ENCODE data around the gene NEUROG1. TPM values are rescaled to one million over a fixed set of nuclear protein-coding genes. Genes with fewer than 3 reads are reported as not detected.

The NEUROG1 gene
- 7.3 and 7.8 TPM in 2 replicates for total RNA-seq
- long read RNA-seq = 0 reads

DNA sequence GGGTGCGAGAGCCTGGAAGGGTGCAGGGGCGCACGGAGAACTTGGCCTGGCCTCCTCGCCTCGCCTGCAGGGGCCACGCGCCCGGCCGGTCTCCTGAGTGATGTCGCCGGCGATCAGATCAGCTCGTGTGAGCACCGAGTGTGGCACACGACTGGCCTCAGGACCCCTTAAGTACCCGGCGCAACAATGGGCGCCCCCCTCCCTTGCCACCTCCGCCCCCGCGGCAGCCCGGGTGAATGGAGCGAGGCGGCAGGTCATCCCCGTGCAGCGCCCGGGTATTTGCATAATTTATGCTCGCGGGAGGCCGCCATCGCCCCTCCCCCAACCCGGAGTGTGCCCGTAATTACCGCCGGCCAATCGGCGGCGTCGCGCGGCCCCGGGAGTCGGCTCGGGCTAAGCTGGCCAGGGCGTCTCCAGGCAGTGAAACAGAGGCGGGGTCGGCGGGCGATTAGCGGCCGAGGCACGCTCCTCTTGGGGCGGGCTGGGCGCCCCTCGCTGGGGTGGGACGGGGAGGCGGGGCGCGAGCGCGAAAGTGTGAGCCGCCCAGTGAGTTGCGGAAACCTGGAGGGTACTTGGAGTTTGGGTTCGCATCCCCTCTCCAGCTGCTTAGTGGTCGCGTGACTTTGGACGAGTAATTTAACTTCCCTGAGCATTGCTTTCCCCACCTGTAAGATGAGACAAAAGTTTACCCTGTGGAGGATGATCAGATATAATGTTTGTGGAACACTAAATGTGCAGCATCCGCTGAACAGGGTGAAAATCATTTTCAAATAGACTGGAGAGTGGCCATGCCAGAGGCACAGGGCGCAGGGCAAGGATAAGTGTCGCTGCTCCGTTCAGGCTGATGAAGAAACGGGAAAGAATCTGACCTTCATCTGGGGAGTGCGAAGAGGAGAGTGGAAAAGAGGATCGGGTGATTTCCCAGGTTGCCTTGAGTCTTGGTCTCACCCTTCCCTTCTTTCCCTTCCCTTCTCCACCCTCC, at the start of gene NEUROG1:
NEUROG1 (minus strand) TSS at position 145 of the 982 bp plus-strand sequence. CDS start 274 bp downstream, outside the sequence.
- H3K4me3 Mint-ChIP-seq = peak within 1 kb of the TSS; percentile 31
- no peak within 1 kb of the TSS for H3K27ac Mint-ChIP-seq (ENCODE audit: unreplicated experiment)
- TF ChIP-seq, protein P1, sequence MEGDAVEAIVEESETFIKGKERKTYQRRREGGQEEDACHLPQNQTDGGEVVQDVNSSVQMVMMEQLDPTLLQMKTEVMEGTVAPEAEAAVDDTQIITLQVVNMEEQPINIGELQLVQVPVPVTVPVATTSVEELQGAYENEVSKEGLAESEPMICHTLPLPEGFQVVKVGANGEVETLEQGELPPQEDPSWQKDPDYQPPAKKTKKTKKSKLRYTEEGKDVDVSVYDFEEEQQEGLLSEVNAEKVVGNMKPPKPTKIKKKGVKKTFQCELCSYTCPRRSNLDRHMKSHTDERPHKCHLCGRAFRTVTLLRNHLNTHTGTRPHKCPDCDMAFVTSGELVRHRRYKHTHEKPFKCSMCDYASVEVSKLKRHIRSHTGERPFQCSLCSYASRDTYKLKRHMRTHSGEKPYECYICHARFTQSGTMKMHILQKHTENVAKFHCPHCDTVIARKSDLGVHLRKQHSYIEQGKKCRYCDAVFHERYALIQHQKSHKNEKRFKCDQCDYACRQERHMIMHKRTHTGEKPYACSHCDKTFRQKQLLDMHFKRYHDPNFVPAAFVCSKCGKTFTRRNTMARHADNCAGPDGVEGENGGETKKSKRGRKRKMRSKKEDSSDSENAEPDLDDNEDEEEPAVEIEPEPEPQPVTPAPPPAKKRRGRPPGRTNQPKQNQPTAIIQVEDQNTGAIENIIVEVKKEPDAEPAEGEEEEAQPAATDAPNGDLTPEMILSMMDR (conservative IDR thresholded peaks at IDR 0.05) = no peak
- H3K36me3 Mint-ChIP-seq (ENCODE audit: low read depth) = peaks cover 2% of the 10 kb centered on the region
- H3K4me1 Mint-ChIP-seq = peaks cover 24% of the 10 kb centered on the region
- DNase-seq (ENCODE audit: low read depth, low spot score) = peak; percentile 47
- H3K27me3 Mint-ChIP-seq (ENCODE audit: low read depth) = peaks cover 100% of the 10 kb centered on the region
- H3K9me3 Mint-ChIP-seq = no peaks in the 10 kb centered on the region

GRCh38 chr5:135584918-135585317, 49.2 kb upstream of the NEUROG1 start:
- no peak overlapping the region for H3K27ac Mint-ChIP-seq (ENCODE audit: unreplicated experiment)
- no peaks in the 10 kb centered on the region for H3K36me3 Mint-ChIP-seq (ENCODE audit: low read depth)
- H3K4me1 Mint-ChIP-seq = no peaks in the 10 kb centered on the region
- no peaks in the 10 kb centered on the region for H3K9me3 Mint-ChIP-seq
- peaks cover 50% of the 10 kb centered on the region for H3K27me3 Mint-ChIP-seq (ENCODE audit: low read depth)
- TF ChIP-seq, protein P1 (conservative IDR thresholded peaks at IDR 0.05) = no peak
- no peak overlapping the region for H3K4me3 Mint-ChIP-seq
- DNase-seq (ENCODE audit: low read depth, low spot score) = no peak

GRCh38 chr5:135584276-135584675, 48.5 kb upstream of the NEUROG1 start:
- peaks cover under 1% of the 10 kb centered on the region for H3K4me1 Mint-ChIP-seq
- peaks cover 56% of the 10 kb centered on the region for H3K27me3 Mint-ChIP-seq (ENCODE audit: low read depth)
- no peak overlapping the region for H3K4me3 Mint-ChIP-seq
- DNase-seq (ENCODE audit: low read depth, low spot score) = no peak
- H3K36me3 Mint-ChIP-seq (ENCODE audit: low read depth) = no peaks in the 10 kb centered on the region
- H3K9me3 Mint-ChIP-seq = no peaks in the 10 kb centered on the region
- no peak overlapping the region for H3K27ac Mint-ChIP-seq (ENCODE audit: unreplicated experiment)
- TF ChIP-seq, protein P1 (conservative IDR thresholded peaks at IDR 0.05) = no peak

GRCh38 chr5:135582099-135582781, 46.5 kb upstream of the NEUROG1 start:
- no peaks in the 10 kb centered on the region for H3K9me3 Mint-ChIP-seq
- H3K4me3 Mint-ChIP-seq = no peak overlapping the region
- TF ChIP-seq, protein P1 (conservative IDR thresholded peaks at IDR 0.05) = no peak
- H3K36me3 Mint-ChIP-seq (ENCODE audit: low read depth) = no peaks in the 10 kb centered on the region
- peaks cover 77% of the 10 kb centered on the region for H3K27me3 Mint-ChIP-seq (ENCODE audit: low read depth)
- no peak overlapping the region for H3K27ac Mint-ChIP-seq (ENCODE audit: unreplicated experiment)
- no peak for DNase-seq (ENCODE audit: low read depth, low spot score)
- peaks cover 5% of the 10 kb centered on the region for H3K4me1 Mint-ChIP-seq

GRCh38 chr5:135578685-135579341, 43.0 kb upstream of the NEUROG1 start, which contains the start of gene CXCL14:
TSS of gene CXCL14 (minus strand) at chr5:135578991. CDS start at chr5:135578778, 213 bp downstream.
- H3K27me3 Mint-ChIP-seq (ENCODE audit: low read depth) = peaks cover 89% of the 10 kb centered on the region
- H3K27ac Mint-ChIP-seq (ENCODE audit: unreplicated experiment) = no peak within 1 kb of the TSS

More at GRCh38 chr5:135578685-135579341, 43.0 kb upstream of the NEUROG1 start, which contains the start of gene CXCL14:
- peaks cover 9% of the 10 kb centered on the region for H3K4me1 Mint-ChIP-seq
- peak within 1 kb of the TSS; percentile 75 for H3K4me3 Mint-ChIP-seq
- H3K9me3 Mint-ChIP-seq = no peaks in the 10 kb centered on the region
- H3K36me3 Mint-ChIP-seq (ENCODE audit: low read depth) = no peaks in the 10 kb centered on the region
- TF ChIP-seq, protein P1 (conservative IDR thresholded peaks at IDR 0.05) = no peak
- DNase-seq (ENCODE audit: low read depth, low spot score) = peak; percentile 42

Measured in neural crest cell (in vitro differentiated cells).